Dermis microvascular lymphatic vessel endothelial cell (primary cell): ENCODE results near the gene NEUROD4. TPM values are rescaled to one million over a fixed set of nuclear protein-coding genes. Genes with fewer than 3 reads are reported as not detected.

Experiments
- DNase-seq, 2 donors: peaks; one replicate each; pipeline versions ENCODE4 v3.0.0 to v3.0.0-alpha.2; 2010; ENCODE audit warnings: low read depth in 2 of 2
- total RNA-seq: library from RNA; depleted of rRNA; stranded (reverse); fragments of >200 nt; gene quantifications from 2 replicates; pipeline ENCODE4 v1.2.1, GENCODE V29; 2014

The NEUROD4 gene
- total RNA-seq, 1 donor from 2014 or later, result not detected

DNA sequence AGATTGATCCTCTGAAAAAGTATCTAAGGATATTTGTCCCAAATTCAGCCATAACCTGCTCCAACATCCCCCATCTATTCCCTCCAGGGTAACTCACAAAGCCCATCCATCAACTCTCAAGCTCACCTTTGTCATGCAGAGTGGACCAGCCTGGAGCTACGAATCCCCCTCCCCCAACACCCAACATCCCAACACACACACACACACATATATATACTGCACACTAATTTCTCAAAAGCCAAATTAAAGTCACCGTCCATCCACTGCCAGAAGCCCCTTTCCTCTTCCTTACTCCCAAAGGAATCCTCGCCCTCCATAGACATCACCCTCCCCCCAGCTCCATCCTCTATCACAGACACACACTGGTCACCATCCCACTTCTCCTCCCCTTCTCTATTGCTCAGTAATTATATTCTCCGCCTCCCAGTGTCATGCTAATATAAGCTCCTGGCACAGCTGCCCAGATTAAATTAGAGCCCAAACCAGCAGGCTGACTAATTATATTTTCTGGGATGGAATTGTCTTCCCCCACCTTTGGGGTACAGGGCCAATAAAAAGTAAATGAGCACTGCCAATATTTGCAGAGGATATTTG lies 21.7 kb upstream of the NEUROD4 start:
- no peak for DNase-seq

DNA sequence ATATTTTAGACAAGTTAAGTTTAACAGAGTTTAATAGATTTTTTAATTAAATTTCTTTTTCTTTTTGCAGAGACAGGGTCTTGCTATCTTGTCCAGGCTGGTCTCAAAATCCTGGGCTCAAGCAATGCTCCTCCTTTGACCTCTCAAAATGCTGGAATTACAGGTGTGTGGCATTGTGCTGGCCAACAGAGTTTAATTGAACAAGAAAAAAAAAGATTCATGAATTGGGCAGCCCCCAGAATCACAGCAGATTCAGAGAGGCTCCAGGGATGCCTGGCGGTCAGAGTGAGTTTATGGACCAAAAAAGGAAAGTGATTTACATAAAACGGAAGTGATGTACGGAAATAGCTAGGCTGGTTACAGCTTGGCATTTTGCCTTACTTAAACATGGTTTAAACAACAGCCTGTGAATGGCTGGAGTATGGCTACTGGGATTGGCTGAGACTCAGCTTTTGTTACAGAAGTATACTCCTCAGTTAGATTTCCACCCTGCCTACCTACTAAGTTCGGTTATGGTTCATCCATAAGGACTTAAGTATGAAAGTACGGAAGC lies 20.7 kb upstream of the NEUROD4 start:
- peak; percentile 21 to 27 for DNase-seq

DNA sequence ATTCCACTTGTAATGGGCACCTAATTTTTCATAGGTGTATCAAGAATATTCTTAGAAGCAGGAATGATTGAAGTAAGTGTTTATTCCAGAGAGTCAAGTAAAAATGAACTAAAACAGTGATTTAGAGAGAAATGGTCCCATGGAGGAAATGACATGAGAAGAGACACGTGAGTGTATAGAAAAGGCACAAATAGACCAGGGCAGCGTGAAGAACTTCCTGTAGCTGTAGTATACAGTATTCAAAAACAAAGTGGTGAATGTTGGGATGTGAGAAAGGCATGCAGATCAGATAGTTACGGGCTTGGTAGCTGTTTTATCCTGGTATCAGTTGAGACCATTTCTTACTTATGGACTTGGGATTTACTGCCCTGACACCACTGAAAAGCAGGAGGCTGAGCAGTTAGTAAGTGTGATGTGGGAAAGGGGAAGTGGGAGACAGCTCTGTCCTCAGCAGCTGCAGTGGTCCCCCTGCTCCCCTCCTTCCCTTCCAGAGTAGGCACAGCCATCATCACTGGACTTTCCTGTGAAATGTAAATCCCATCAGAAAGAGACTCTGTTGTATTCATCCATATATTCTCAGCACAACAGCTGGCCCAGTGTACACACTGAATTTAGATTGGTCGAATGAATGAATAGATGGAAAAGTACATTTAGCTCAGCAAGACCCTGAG lies 18.4 kb upstream of the NEUROD4 start:
- no peak for DNase-seq

DNA sequence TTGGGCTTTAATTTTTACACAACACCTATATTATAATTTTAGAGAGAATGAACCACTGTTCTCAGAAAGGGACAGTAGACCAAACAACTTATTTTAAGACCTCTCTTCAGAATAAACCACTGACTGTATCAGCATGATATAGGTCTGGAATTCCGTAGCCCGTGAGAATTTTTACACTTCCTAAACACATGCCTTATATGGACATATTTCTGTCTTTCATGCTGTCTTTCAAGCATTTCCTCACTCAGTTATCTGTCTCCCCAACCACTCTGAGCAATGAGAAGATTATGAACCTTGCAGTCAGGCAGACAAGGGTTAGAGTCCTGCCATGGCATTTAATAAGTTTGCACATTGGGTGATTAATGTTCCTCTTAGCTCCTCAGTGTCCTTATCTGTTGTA lies 17.4 kb upstream of the NEUROD4 start:
- no peak for DNase-seq

DNA sequence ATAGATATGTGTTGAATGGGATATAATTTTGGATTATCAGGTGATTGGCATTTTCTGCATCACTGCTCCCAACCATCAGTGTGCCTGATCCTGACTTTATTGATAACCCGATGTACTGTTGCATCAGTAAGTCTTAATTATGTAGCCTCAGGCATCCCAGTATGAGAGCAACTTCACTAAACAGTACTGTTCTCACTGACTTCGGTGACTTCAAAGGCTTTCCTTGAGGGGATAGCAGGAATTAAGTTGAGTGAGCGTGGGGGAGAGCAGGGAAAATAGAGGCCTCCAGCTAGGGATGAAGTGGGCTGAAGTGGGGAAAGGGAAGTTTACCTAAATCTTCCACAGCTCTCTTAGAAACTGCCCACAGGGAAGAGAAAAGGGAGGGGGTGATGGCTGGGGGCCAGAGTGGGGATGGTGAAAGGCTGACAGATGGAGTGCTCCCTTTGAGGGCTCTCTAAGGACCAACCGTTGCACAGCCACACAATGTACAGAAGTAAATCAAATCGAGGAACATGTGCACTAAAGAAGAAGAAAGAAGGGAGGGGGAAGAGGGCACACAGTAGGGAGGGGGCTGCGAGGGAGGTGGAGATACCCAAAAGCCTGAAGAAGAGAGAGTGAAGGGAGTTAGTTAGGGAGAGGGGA lies 10.7 kb upstream of the NEUROD4 start:
- DNase-seq, result no peak

DNA sequence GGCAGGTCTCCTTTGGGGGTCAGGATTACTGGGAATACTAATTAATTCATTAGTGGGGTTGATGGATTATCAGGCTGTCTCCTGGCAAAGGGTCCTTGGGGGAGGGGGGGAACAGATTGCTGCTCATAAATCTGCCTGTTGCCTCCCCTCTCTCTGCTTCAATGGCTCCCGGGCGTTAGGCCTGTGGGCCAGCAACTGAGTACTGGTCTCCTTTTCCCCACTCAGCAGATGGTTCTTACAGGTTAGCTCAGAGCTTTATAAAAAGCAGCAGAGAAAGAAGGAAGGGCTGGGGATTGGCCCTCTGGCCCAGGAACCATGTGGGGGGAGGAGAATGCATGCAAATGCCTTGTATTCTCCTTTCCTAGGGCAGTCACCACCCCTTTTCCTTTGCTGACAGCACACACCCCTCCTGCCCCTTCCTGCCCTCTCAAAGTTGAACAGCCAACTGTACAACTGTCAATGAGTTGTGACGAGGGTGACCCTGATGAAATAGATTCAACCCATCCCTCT lies 2.3 kb upstream of the NEUROD4 start:
- no peak for DNase-seq

DNA sequence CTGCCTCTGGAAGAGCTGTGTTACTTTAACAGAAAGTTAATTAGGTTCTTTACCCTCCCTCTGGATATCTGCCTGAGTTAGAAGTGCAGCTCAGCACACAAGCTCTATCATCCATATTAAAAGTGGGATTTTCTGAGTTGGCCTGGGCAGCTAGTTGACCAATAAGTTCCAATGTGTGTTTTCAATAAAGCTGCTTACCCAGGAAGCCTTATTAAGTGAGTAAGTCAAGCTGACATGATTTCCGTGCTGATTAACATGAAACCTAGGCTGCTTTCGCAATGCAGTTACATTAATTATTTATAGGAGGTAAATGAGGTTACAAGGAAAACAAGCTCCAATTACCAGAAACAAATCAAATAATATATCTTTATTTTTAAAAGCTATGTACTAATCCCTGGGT lies 4.8 kb downstream of the NEUROD4 start:
- no peak for DNase-seq

DNA sequence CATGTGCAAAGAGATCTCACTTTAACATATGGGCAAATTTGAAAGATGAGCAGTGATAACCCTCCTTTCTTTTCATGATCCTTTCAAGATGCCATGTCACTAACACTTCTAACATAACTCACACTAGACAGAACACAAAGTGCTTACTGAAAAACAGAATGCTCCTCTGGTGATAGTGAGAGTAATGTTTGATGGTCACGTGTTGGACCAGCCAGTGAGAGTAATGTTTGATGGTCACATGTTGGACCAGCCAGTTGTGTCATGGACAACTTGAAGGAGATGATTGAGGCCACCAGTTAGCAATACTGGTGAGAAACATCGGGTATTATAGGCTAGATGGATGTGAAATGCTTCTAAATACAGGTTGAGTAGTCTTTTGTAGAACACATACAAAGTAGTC lies 5.7 kb downstream of the NEUROD4 start:
- no peak for DNase-seq

DNA sequence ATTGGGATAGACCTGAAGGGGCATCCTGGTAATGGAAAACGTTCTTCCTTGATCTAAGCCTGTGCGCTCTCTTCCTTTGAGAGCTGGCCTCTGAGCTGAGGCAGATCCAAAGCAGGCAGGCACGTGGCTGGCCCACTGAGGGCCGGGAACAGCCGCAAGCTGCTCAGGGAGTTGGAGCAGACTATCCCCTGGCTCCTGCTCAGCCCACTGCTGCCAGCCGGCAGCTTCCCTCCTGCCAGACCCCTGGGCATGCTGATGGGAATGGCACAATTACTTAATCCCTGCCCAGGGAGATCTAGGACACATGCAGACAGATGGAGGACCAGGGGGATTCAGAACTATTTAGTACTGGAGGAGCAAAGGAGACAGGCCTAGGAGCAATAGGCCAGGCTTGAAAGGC lies 14.4 kb downstream of the NEUROD4 start:
- no peak for DNase-seq

DNA sequence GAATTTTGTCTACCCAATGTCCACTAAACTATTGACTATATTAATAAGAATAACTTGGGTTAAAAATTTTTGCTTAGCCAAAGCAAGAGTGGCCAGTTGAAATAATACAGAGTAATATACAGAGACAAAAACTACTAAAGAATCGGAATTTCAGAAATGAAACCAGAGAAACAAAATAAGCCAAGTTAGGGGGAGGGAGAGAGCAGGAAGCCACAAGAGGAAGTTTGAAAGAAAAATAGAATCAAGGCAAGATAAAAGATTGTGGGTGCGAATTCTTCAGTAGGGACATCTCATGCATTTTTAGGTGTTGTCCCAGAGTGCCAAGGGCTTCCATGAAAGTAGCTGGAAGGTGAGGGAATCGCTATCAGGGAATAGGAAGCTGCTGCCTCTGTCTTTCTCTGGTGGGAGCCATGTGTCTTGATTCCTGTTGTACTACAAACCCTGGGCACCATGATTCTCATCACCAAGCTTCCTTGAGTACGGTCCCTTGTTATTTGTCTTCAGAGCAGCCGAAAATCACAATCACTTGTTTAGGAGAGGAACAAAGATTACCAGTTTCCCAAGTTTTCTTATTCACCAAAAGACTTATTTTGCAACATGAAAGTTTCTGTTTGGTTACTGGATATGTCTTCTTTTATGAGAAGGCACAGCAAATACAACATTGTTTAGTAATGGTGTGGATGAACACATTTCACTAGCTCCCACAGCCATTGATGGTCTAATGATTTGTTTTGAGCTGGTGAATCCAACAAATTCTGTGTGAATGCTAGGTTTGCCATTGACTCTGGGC lies 16.7 kb downstream of the NEUROD4 start:
- DNase-seq, result no peak

DNA sequence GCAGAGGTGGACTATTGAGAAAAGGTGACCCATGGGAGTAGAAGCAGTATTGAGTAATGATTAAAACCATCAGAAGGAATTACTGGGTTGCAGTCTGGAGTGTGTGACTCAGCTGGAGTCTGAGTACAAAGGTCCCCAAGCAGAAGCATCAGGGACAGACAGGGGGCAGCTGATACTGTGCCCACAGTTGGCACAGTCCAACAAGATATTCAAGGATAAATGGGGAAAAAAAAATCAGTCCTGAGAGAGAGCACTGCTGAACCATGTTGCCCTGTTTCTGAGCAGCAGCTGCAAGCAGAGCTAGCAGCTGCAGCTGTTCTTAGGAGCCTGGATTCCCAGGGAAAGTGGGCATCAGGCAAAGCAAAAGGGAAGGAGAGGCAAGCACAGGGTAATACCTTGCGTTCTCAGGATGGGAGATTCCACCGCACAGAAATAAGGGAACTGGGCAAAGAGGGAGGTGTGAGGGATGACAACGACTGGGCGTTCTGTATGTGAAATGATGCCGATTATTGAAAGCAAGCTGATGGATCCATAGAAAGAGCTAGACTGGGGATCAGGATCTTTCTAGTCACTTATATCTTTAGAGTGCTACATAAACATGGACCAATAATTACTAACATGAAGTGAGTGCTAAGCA lies 17.7 kb downstream of the NEUROD4 start:
- no peak for DNase-seq

DNA sequence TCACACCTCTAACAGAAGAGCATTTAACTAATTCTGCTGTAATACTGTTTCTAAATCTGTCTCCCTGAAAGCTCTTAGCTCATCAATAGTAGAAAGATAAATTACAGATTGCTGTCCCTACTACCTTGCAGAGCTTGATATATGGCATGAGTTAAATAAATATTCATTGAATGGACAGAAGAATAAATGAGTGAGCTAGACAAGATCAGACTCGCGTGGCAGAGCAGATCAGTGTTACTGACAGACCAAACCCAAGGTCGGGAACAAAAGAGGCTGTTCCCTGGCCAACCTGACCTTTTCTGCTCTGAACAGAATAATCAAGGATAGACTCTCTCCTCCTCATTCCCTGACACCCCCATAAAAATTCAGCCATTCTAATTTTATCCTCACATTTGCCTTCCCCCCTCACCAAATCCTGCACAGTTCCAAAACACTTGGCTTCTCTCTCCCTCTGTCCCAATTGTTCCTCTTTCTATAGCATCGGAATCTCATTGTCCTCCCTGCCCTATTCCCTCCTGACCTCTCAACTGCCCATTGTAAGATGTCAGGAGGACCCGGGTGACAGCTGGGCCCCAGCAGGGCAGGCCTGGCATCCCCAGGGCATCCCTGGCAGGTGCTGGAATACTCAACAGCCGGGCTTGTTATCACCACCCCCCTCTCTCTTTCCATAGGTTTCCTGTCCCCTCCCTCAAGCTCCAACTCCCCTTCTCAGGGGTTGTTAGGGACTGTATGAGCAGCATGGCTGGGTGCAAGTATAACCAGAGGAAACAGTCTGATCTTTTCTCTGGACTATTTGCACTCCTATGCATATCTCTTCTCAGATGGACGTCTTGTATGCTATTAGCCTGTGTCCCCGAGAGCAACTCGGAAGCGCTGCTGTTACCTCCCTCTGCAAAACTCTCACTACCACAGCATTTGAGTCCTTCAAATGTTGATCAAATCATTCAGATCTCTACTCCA lies 19.9 kb downstream of the NEUROD4 start:
- no peak for DNase-seq

DNA sequence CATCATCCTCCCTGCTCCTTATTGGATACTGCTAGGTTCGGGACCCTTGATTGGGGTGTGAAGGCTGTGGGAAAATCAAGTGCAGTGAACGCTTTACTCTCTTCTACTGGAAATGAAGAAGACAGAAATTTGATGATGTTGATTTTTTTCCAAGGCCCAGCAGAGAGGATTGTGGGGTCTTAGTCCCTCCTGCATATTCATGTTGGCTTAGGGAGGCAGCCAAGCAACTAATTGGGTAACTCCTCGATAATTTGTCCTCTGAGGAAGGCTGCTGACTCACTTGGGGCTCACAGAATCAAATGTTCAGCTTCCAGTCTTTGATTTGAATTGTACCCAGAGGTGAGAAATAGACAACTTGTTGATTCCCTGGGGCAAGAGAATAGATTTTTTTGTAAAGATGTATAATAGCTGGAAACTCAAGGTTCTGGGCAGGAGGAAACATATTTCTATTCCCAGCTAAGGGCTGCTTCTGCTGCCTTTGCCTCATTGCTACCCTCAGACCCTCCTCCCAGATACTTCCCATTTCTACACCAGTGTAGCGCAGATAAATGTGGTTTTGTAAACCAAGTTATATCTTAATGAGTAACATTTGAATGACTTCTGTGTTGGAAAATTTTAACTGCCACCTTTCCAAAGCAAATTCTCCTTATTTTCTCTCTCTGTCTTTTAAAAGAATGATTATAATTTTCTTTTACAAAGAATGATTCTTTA lies 21.7 kb downstream of the NEUROD4 start:
- DNase-seq, result no peak

DNA sequence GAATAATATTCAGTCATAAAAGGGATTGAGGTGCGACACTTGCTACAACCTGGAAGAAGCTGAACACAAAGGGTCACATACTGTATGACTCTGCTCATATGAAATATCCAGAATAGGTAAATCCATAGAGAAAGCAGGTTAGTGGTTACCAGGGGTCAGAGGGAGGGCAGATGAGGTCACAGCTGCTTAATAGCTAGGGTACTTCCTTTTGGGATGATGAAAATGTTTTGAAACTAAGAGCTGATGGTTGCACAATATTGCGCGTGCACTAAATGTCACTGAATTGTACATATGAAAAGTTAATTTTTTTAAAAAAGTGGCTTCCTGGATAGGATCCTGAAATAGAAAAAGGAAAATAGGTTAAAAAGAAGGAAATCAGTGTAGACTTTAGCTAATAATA lies 23.8 kb downstream of the NEUROD4 start:
- DNase-seq, result no peak

DNA sequence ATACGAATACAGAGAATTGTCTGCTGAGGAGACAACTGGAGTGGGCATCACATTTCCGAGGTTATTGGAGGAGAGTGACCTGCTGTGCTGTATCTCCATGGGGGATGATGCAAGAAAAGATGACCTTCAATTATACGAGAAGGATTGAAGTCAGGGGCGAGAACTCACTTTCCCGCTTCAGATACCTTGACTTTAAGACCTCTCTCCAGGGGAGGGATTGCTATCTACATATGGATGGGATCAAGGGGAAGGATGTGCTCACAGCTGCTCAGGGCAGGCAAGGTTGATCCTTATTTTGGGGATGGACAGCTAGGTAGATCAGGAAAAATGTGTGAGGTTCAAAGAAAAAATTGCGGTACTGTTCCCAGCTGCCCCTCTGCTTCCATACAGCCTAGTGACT lies 24.4 kb downstream of the NEUROD4 start:
- no peak for DNase-seq

DNA sequence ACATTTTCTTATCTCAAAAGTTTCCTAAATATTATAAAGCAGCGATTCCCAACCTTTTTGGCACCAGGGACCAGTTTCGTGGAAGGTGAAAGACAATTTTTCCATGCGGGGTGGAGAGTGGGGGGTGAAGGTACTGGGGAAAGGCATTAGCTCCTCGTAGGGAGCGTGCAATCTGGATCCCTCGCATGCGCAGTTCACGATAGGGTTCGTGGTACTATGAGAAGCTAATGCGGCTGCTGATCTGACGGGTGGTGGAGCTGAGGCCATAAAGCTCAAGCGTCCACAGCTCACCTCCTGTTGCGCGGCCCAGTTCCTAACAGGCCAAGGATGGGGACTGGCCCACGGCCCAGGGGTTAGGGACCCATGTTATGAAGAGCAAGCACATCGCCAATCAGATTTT lies 29.9 kb downstream of the NEUROD4 start:
- no peak for DNase-seq

DNA sequence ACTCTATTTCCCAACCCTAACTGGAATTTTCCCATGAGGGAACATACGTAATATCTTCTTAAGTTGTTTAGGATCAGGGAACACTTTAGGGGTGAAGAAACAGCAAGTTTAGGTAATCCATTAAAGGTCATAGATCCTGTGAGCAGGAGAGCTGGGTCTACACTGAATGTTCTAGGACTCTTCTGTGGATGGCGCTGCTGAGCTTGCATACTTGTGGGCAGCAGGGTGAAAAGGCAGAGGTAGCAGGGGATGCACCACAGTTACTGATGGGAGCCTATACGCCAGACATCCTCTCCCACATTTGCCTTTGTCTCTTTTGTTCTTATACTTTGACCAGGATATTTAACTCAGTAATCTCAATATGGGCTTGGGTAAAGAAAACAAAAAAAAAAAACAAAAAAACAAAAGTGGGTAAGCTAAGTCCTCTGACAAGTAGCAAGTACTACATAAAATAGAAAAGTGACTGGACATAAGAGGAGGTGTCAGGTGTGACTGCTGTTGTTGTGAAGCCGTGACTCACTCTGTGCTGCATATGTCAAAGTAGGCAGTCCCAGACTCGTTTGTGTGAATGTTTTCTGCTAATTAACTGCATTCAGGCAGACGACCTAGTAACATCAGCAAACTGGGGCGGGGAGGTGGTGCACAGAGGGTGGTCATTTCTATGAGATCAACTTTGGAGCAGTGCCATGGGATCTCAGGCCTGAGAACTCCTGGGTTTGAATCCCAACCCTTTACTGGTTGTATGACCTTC lies 31.6 kb downstream of the NEUROD4 start:
- no peak for DNase-seq

DNA sequence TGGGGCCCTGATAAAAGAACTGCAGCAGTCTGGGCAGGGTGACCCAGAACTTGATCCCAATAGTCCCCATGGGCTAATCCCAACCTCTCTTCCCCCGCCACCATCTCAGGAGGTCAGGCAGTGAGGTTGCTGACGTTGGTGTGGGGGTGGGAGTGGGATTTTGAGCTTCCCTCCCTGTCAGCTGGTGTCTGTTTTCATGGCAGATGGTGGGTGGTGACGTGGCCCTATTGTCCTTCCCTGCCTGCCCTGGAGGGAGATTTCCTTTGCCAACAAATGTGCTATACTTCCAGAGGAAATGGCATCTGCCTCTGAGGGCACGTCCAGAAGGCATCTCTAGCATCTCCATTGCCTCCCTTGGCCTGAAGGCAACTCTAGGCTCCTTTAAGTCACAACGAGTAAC lies 37.7 kb downstream of the NEUROD4 start:
- peak in 1 of 2 donors; percentile 5 for DNase-seq

DNA sequence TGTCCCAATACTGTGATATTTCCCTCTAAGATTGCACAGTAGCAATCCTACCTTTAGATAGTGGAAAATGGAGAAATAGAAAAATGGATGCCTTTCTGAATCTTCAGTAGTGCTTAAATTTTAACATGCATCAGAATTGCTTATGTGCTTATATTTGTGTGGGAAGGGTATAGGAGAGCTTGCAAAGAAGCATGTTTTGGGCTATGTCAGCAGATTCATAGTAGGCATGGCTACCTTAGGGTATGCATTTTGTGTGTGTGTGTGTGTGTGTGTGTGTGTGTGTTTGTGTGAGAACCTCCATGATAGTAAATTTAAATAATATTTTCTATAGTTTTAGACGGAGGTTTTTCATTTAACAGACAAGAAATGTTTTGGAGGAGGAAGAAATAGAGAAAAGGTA lies 38.3 kb downstream of the NEUROD4 start:
- DNase-seq, result no peak
